Measurements from ENCODE around the gene APOL5.
"Not testable (repeated sequence)": the region's sequence is repeated elsewhere in the genome, so short reads cannot be mapped to it uniquely, and the experiment has no call there.

Gene APOL5

GRCh38 chr22:35690001-35690400, 27.7 kb upstream of the APOL5 start:
- Histone ChIP-seq H3K9ac (ENCODE audit: insufficient read length, low read depth) (no peak overlapping the region), H3K4me3 (ENCODE audit: insufficient read length, low read depth) (no peak overlapping the region), H3K36me3 (ENCODE audit: insufficient read depth, insufficient read length, low read length) (no peaks in the 10 kb centered on the region), H3K27me3 (ENCODE audit: insufficient read depth, insufficient read length) (peaks cover 5% of the 10 kb centered on the region), H3K9me3 (ENCODE audit: insufficient read depth, low read length) (no peaks in the 10 kb centered on the region), H3K4me1 (ENCODE audit: insufficient read depth, insufficient read length) (no peaks in the 10 kb centered on the region)
- TF ChIP-seq SUZ12 (IDR thresholded peaks at IDR 0.05; ENCODE audit: extremely low read depth, insufficient read depth, insufficient read length) (no peak), YY1 (IDR thresholded peaks at IDR 0.05; ENCODE audit: insufficient read depth, insufficient read length) (no peak), ZNF274 (IDR thresholded peaks at IDR 0.05; ENCODE audit: low read depth, low read length) (no peak)
- no peak for DNase-seq (ENCODE audit: low read depth, low spot score)

- Histone ChIP-seq H3K27me3 (ENCODE audit: insufficient read depth, insufficient read length) (peaks cover 9% of the 10 kb centered on the region), H3K36me3 (ENCODE audit: insufficient read depth, insufficient read length, low read length) (no peaks in the 10 kb centered on the region), H3K9ac (ENCODE audit: insufficient read length, low read depth) (no peak overlapping the region), H3K4me3 (ENCODE audit: insufficient read length, low read depth) (no peak overlapping the region), H3K4me1 (ENCODE audit: insufficient read depth, insufficient read length) (no peaks in the 10 kb centered on the region), H3K9me3 (ENCODE audit: insufficient read depth, low read length) (no peaks in the 10 kb centered on the region)
- TF ChIP-seq YY1 (IDR thresholded peaks at IDR 0.05; ENCODE audit: insufficient read depth, insufficient read length) (no peak), SUZ12 (IDR thresholded peaks at IDR 0.05; ENCODE audit: extremely low read depth, insufficient read depth, insufficient read length) (no peak), ZNF274 (IDR thresholded peaks at IDR 0.05; ENCODE audit: low read depth, low read length) (no peak)
- DNase-seq (ENCODE audit: low read depth, low spot score), result no peak
These were observed 22.5 kb upstream of the APOL5 start for GRCh38 chr22:35695202-35695601.

DNA sequence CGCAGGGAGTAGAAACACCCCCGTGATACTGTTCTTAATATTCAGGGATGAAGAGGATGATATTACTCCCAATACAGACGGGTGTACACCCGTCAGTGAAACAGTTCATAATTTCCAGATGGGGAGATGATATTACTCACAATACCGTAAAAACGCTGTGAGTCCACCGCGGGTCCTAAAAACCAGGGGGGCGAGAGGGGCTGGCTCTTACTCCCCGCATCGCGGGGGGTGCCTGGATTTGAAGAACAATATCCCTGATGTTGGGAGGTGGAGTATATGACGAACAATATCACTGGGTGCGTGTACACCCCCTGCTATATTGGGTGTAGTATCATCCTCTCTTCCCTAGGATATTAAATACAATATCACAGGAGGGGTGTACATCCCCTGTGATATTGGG, 20.5 kb upstream of the APOL5 start:
- Histone ChIP-seq H3K27me3 (ENCODE audit: insufficient read depth, insufficient read length) (peaks cover 9% of the 10 kb centered on the region), H3K4me1 (ENCODE audit: insufficient read depth, insufficient read length) (no peaks in the 10 kb centered on the region), H3K9ac (ENCODE audit: insufficient read length, low read depth) (no peak overlapping the region), H3K36me3 (ENCODE audit: insufficient read depth, insufficient read length, low read length) (no peaks in the 10 kb centered on the region), H3K9me3 (ENCODE audit: insufficient read depth, low read length) (no peaks in the 10 kb centered on the region), H3K4me3 (ENCODE audit: insufficient read length, low read depth) (no peak overlapping the region)
- TF ChIP-seq ZNF274 (IDR thresholded peaks at IDR 0.05; ENCODE audit: low read depth, low read length) (no peak), SUZ12 (IDR thresholded peaks at IDR 0.05; ENCODE audit: extremely low read depth, insufficient read depth, insufficient read length) (no peak), YY1 (IDR thresholded peaks at IDR 0.05; ENCODE audit: insufficient read depth, insufficient read length) (no peak)
- DNase-seq (ENCODE audit: low read depth, low spot score), result no peak

DNA sequence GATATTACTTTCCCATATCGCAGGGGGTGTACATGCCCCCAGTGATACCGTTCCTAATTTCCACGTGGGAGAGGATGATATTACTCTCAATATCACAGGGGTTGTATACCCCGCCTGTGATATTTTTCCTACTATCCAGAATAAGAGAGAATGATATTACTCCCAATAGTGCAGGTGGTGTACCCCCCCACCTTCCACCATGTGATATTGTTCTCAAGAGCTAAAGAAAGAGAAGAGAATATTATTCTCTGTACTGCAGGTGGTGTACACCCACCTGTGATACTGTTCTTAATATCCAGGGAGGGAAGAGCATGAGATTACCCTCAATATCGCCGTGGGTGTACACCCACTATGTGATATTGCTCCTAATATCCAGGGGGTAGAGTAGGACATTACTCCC, 17.8 kb upstream of the APOL5 start:
- H3K9ac ChIP-seq (ENCODE audit: insufficient read length, low read depth); H3K9me3 ChIP-seq (ENCODE audit: insufficient read depth, low read length); H3K4me1 ChIP-seq (ENCODE audit: insufficient read depth, insufficient read length); H3K27me3 ChIP-seq (ENCODE audit: insufficient read depth, insufficient read length); H3K36me3 ChIP-seq (ENCODE audit: insufficient read depth, insufficient read length, low read length); H3K4me3 ChIP-seq (ENCODE audit: insufficient read length, low read depth); DNase-seq (ENCODE audit: low read depth, low spot score): not testable (repeated sequence)

GRCh38 chr22:35703861-35704584, 13.6 kb upstream of the APOL5 start:
- Histone ChIP-seq H3K4me3 (ENCODE audit: insufficient read length, low read depth) (no peak overlapping the region), H3K9ac (ENCODE audit: insufficient read length, low read depth) (no peak overlapping the region), H3K4me1 (ENCODE audit: insufficient read depth, insufficient read length) (no peaks in the 10 kb centered on the region), H3K36me3 (ENCODE audit: insufficient read depth, insufficient read length, low read length) (no peaks in the 10 kb centered on the region), H3K27me3 (ENCODE audit: insufficient read depth, insufficient read length) (no peaks in the 10 kb centered on the region), H3K9me3 (ENCODE audit: insufficient read depth, low read length) (no peaks in the 10 kb centered on the region)
- TF ChIP-seq YY1 (IDR thresholded peaks at IDR 0.05; ENCODE audit: insufficient read depth, insufficient read length) (no peak), ZNF274 (IDR thresholded peaks at IDR 0.05; ENCODE audit: low read depth, low read length) (no peak), SUZ12 (IDR thresholded peaks at IDR 0.05; ENCODE audit: extremely low read depth, insufficient read depth, insufficient read length) (no peak)
- DNase-seq (ENCODE audit: low read depth, low spot score), result no peak

- H3K9me3 ChIP-seq (ENCODE audit: insufficient read depth, low read length), result no peaks in the 10 kb centered on the region
- DNase-seq (ENCODE audit: low read depth, low spot score), result no peak
- no peaks in the 10 kb centered on the region for H3K36me3 ChIP-seq (ENCODE audit: insufficient read depth, insufficient read length, low read length)
- H3K4me3 ChIP-seq (ENCODE audit: insufficient read length, low read depth), result no peak overlapping the region
- H3K9ac ChIP-seq (ENCODE audit: insufficient read length, low read depth), result no peak overlapping the region
- H3K27me3 ChIP-seq (ENCODE audit: insufficient read depth, insufficient read length), result no peaks in the 10 kb centered on the region
- TF ChIP-seq YY1 (IDR thresholded peaks at IDR 0.05; ENCODE audit: insufficient read depth, insufficient read length) (no peak), ZNF274 (IDR thresholded peaks at IDR 0.05; ENCODE audit: low read depth, low read length) (no peak), SUZ12 (IDR thresholded peaks at IDR 0.05; ENCODE audit: extremely low read depth, insufficient read depth, insufficient read length) (no peak)
- H3K4me1 ChIP-seq (ENCODE audit: insufficient read depth, insufficient read length), result no peaks in the 10 kb centered on the region
These were observed 12.5 kb upstream of the APOL5 start for GRCh38 chr22:35705141-35705540.

DNA sequence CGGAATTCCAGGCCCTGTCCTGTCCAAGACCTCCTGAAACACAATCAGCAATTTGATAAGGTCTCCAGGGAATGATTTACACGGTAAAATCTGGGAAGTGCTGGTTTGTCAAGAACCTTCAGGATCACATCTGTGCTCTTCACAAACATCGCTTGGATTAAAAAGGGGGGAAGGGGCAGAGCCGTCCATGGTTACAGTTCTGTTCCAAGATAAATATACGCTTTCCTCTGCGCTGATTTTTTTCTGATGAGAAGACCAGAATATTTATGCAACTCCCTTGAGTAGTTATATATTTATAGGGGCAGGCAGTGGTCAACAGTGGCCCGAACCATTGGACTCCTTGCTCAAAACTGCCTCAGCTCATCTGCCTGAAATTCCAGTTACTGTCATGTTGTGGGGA, 9.2 kb upstream of the APOL5 start:
- no peaks in the 10 kb centered on the region for H3K27me3 ChIP-seq (ENCODE audit: insufficient read depth, insufficient read length)
- no peaks in the 10 kb centered on the region for H3K9me3 ChIP-seq (ENCODE audit: insufficient read depth, low read length)
- DNase-seq (ENCODE audit: low read depth, low spot score), result no peak
- H3K36me3 ChIP-seq (ENCODE audit: insufficient read depth, insufficient read length, low read length), result no peaks in the 10 kb centered on the region
- TF ChIP-seq ZNF274 (IDR thresholded peaks at IDR 0.05; ENCODE audit: low read depth, low read length), result no peak
- TF ChIP-seq SUZ12 (IDR thresholded peaks at IDR 0.05; ENCODE audit: extremely low read depth, insufficient read depth, insufficient read length), result no peak
- no peak for TF ChIP-seq YY1 (IDR thresholded peaks at IDR 0.05; ENCODE audit: insufficient read depth, insufficient read length)
- no peaks in the 10 kb centered on the region for H3K4me1 ChIP-seq (ENCODE audit: insufficient read depth, insufficient read length)
- no peak overlapping the region for H3K9ac ChIP-seq (ENCODE audit: insufficient read length, low read depth)
- no peak overlapping the region for H3K4me3 ChIP-seq (ENCODE audit: insufficient read length, low read depth)

Data from NT2/D1 (cell line).